Activated CD8-positive, alpha-beta memory T cell treated with anti-CD3 and anti-CD28 coated beads, Interleukin-2, amount 50 U/mL, for 24 hours (primary cell): ENCODE results near the gene RWDD4.

Experiments used
- DNase-seq: peaks from one replicate; pipeline ENCODE4 v3.0.0-alpha.2; 2020; ENCODE audit errors: extremely low read depth

RWDD4 gene

GRCh38 chr4:183600189-183600685 lies 58.7 kb downstream of the RWDD4 start:
- no peak for DNase-seq

GRCh38 chr4:183599690-183600089 lies 59.3 kb downstream of the RWDD4 start:
- DNase-seq, result no peak

- no peak for DNase-seq
Observed at GRCh38 chr4:183599284-183599683, 59.7 kb downstream of the RWDD4 start.

- DNase-seq, result no peak
Observed at GRCh38 chr4:183596067-183596757, 62.8 kb downstream of the RWDD4 start.

- no peak for DNase-seq
Observed at GRCh38 chr4:183594823-183595222, 64.2 kb downstream of the RWDD4 start.

GRCh38 chr4:183591301-183591700 lies 67.7 kb downstream of the RWDD4 start:
- DNase-seq, result no peak
